GM18951 (cell line): ENCODE results near the gene SLC6A11.

Experiments used
- POLR2A ChIP-seq: IDR thresholded peaks from 4 replicates; pipeline ENCODE4 v1.6.1; 2011; ENCODE audit warnings: mild to moderate bottlenecking; ENCODE audit not compliant: insufficient read length, insufficient read depth; ENCODE audit errors: extremely low read depth
- in situ Hi-C: fragments of 300-500 bp; cut with MboI; formaldehyde crosslinking; loops from one replicate; pipeline ENCODE4 v1.12.0; 2022; ENCODE audit warnings: low sequenced_read_pairs, mixed read lengths, inconsistent platforms; ENCODE audit not compliant: unreplicated experiment

The SLC6A11 gene

DNA sequence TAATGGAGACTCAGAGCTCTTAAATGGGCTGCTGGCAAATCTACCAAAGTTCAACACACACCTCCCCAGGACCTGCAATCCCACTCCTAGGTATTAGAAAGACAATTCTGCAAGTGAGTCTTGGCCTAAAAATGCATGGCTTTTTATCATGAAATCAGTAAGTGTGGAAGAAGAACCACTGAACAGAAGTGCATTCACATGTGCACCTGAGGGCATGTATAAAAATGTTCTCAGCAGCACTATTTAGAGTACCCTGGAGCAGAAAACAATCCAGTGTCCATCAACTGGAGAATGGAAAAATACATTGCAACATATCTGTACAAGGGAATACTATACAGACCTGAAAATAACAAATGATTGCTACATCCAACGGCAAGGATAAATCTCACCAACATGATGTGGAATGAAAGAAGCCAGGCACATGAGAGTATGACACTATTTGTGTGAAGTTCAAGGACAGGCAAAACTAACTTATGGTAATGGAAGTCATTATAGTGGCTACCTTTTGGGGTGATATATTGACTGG lies 168.4 kb downstream of the SLC6A11 start:
- in situ Hi-C loops: no loop called here
- no peak for TF ChIP-seq POLR2A

DNA sequence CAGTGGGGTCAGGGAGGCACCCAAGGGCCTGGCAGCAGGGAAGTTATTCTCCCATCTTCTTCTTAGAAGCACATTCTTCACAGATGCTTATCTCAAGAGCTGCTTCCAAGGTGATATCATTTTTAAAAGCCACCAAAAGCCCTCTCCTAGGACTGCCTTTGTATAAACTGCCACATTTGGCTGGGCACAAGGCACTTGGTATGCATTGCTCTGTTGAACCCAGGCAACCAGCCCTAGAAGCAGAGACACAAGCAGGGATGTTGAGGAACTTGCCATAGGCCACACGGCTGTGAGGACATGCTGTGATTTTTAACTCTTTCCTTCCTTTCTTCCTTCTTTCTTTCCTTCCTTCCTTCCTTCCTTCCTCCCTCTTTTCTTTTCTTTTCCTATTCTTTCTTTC lies 169.2 kb downstream of the SLC6A11 start:
- in situ Hi-C loops: no loop called here
- TF ChIP-seq POLR2A: no peak

DNA sequence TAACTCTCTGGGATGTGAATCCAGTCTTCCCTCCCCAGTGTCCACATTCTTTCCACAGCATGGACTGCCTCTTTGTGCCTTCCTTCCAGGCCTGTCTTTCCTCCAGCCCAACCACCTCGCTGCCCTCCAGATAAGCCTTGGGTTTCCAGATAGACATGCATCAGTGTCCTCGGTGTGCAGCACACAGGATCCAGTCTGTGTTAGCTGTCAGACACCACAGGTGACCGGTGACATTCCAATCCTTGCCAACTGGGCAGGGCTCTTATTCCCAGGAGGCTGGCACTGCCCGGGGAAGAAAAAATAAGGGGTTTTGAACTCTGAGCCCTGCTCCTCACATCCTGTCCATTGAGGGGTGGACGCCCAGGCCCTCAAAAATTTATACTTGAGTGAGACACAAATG lies 170.6 kb downstream of the SLC6A11 start:
- in situ Hi-C loops: no loop called here
- TF ChIP-seq POLR2A: no peak

DNA sequence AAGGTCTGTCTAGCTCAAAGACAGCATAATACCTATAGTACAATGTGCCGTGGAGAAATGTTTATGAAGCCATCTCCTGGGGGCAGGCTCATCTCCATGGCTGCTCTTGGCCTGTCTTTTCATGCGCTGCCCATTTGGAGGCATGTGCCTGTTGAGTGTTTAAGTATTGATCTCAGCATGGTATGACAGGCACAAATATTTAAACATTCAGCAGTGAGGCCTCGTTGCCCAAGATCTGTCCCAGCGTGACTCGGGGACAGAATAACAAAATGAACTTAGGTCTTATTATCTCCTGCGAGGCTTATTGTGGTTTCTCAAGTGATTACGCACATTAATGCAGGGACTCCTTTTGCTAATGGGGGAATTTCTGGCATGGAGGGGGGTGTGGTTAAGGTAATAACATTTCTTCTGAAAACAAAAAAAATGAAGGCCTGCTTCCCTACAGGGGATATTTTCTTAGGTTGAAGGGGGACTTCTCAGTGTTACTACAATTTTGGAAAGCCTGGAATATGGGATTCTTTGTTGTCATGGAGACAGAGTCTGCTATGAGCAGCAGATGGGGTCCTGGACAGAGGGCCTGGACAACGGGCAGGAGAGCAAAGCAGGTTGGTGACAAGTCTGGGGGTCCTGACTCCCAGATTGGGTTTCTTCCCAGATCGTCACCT lies 172.1 kb downstream of the SLC6A11 start:
- in situ Hi-C loops: no loop called here
- no peak for TF ChIP-seq POLR2A

DNA sequence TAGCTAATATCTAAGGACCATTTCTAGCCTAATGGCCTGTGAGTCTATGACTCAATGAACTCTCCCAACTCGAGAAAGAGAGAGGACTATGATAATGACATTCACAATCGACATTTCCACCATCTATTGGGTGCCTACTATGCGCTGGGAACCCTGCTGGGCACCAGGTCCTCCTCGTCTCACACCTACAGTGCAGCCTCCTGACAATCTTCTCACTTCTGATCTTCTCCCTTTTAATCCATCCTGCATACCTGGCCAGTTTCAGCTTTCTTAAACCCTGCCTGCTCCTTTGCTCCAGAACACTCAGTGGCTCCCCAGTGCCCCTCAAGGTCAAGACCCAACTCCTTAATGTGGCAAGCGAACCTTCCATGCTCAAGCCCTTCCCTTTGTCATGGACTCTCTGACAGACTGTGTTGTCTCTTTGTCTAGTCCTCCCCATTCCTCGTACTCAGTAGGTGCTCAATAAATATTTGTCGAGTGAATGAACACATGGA lies 173.0 kb downstream of the SLC6A11 start:
- no peak for TF ChIP-seq POLR2A
- in situ Hi-C loops: no loop called here
